GM12878 (cell line): ENCODE data around the gene COPS7A. TPM values are rescaled to one million over a fixed set of nuclear protein-coding genes. Genes with fewer than 3 reads are reported as not detected.

ENCODE experiments used
- ATAC-seq: fragments of 200-7000 bp; cut with Tn5 transposase; 3 replicates; pipeline ENCODE4 v1.9.1; 2020; ENCODE audit warnings: mild to moderate bottlenecking, moderate library complexity
- BruUV-seq: library from RNA; stranded (reverse); fragments of 400-500 nt; replicated peaks from 2 replicates; lab custom pipeline; 2021; lab: Mats Ljungman, UMichigan
- CTCF ChIA-PET: fragments of 300-600 bp; sonication (Branson Sonifier 250); formaldehyde crosslinking; extraction: SDS; loops from one replicate; lab custom pipeline; 2021; ENCODE audit warnings: inconsistent platforms; lab: Yijun Ruan, JAX
- POLR2A ChIA-PET: fragments of 350-600 bp; formaldehyde crosslinking; extraction: SDS; loops from one replicate; lab custom pipeline; 2021; ENCODE audit warnings: inconsistent platforms; lab: Charles Lee
- RAD21 ChIA-PET: fragments of 300-600 bp; sonication (Branson Sonifier 250); formaldehyde crosslinking; loops from one replicate; lab custom pipeline; 2023; ENCODE audit warnings: antibody characterized with exemption; ENCODE audit not compliant: unreplicated experiment; lab: Charles Lee
- SMC1A ChIA-PET: fragments of 300-600 bp; sonication (Branson Sonifier 250); formaldehyde crosslinking; loops from one replicate; lab custom pipeline; 2023; ENCODE audit not compliant: unreplicated experiment, uncharacterized antibody; lab: Charles Lee
- DNase-seq: peaks from one replicate; pipeline ENCODE4 v3.0.0-alpha.2; 2011; ENCODE audit warnings: low read depth, low spot score
- FAIRE-seq: peaks from 3 replicates; lab custom pipeline; 2011; peaks lifted over from hg19 to GRCh38; lab: Jason Lieb, UNC
- H2AFZ ChIP-seq: 2 replicates; pipeline ENCODE4 v1.6.0; 2011; ENCODE audit warnings: low read depth, low read length, control low read depth; ENCODE audit not compliant: control insufficient read depth
- H3K27ac ChIP-seq: 2 replicates; pipeline ENCODE4 v1.5.1; 2011; ENCODE audit warnings: control low read depth; ENCODE audit not compliant: control insufficient read depth, insufficient read depth
- H3K27me3 ChIP-seq, 2 experiments: replicated peaks in 1 of 2; 2 replicates each; pipeline versions ENCODE4 v1.6.0 to v1.6.1; 2011; ENCODE audit warnings: low read length in 1 of 2; ENCODE audit not compliant: control insufficient read depth in 2 of 2, insufficient read depth in 2 of 2
- H3K36me3 ChIP-seq, 2 experiments: 2 replicates each; pipeline ENCODE4 v1.5.1; 2011; ENCODE audit warnings: low read length in 1 of 2; ENCODE audit not compliant: control insufficient read depth in 2 of 2, insufficient read depth in 2 of 2
- H3K4me1 ChIP-seq: 2 replicates; pipeline ENCODE4 v1.6.1; 2011; ENCODE audit warnings: mild to moderate bottlenecking, low read length, moderate library complexity, mixed read lengths; ENCODE audit not compliant: control insufficient read depth, insufficient read depth
- H3K4me2 ChIP-seq: 2 replicates; pipeline ENCODE4 v1.6.0; 2011; ENCODE audit warnings: control low read depth; ENCODE audit not compliant: control insufficient read depth, insufficient read depth
- H3K4me3 ChIP-seq: fragments of 200-600 bp; sonication (generic); 2 replicates; pipeline ENCODE4 v1.5.1; 2016
- H3K79me2 ChIP-seq: 2 replicates; pipeline ENCODE4 v1.6.0; 2011; ENCODE audit warnings: low read length; ENCODE audit not compliant: control insufficient read depth, insufficient read depth
- H3K9ac ChIP-seq: 2 replicates; pipeline ENCODE4 v1.8.0; 2011; ENCODE audit warnings: low read length, control low read depth, mixed read lengths; ENCODE audit not compliant: control insufficient read depth, insufficient read depth
- H3K9me3 ChIP-seq: replicated peaks from 3 replicates; pipeline ENCODE4 v1.5.1; 2011; ENCODE audit warnings: mild to moderate bottlenecking, low read length; ENCODE audit not compliant: control insufficient read depth, insufficient read depth
- H4K20me1 ChIP-seq: 2 replicates; pipeline ENCODE4 v1.6.0; 2011; ENCODE audit not compliant: control insufficient read depth, insufficient read depth
- BRCA1 ChIP-seq: IDR thresholded peaks from 2 replicates; pipeline ENCODE4 v1.6.1; 2011; ENCODE audit warnings: low read depth, low read length, improper control_type of control experiment
- CHD2 ChIP-seq: IDR thresholded peaks from 2 replicates; pipeline ENCODE4 v1.6.1; 2011; ENCODE audit warnings: low read depth, low read length, improper control_type of control experiment, borderline replicate concordance
- JUNB ChIP-seq: IDR thresholded peaks from 2 replicates; pipeline ENCODE4 v1.6.1; 2016; ENCODE audit warnings: antibody characterized with exemption, mild to moderate bottlenecking
- LARP7 ChIP-seq: fragments of 450-650 bp; IDR thresholded peaks from 2 replicates; pipeline ENCODE4 v1.6.1; 2017; ENCODE audit warnings: mild to moderate bottlenecking
- NR2C2 ChIP-seq: IDR thresholded peaks from 2 replicates; pipeline ENCODE4 v1.6.1; 2011; ENCODE audit warnings: borderline replicate concordance, low read depth; ENCODE audit not compliant: control insufficient read depth, insufficient read length
- PAX5 ChIP-seq: IDR thresholded peaks from 2 replicates; pipeline ENCODE4 v1.6.1; 2011; ENCODE audit warnings: low read depth, low read length, borderline replicate concordance
- RELA ChIP-seq: fragments of 450-650 bp; IDR thresholded peaks from 2 replicates; pipeline ENCODE4 v1.8.0; 2014; ENCODE audit warnings: borderline replicate concordance; ENCODE audit not compliant: partially characterized antibody
- SMC3 ChIP-seq: IDR thresholded peaks from 2 replicates; pipeline ENCODE4 v1.6.1; 2011; ENCODE audit warnings: low read length, improper control_type of control experiment, borderline replicate concordance
- TARDBP ChIP-seq: IDR thresholded peaks from 2 replicates; pipeline ENCODE4 v1.6.1; 2016; ENCODE audit warnings: borderline replicate concordance
- TCF12 ChIP-seq: IDR thresholded peaks from 2 replicates; pipeline ENCODE4 v1.6.1; 2011; ENCODE audit warnings: low read depth, mild to moderate bottlenecking, low read length
- ZZZ3 ChIP-seq: IDR thresholded peaks from 2 replicates; pipeline ENCODE4 v1.6.1; 2011; ENCODE audit warnings: low read depth; ENCODE audit not compliant: control insufficient read depth, insufficient read length
- WGBS: methylation state at CpG from one replicate; pipeline ENCODE4 v1.1.6; 2016; ENCODE audit warnings: low lambda C conversion rate; ENCODE audit not compliant: insufficient replicate concordance, insufficient coverage; ENCODE audit errors: missing lambda C conversion rate; 5-methylcytosine and 5-hydroxymethylcytosine counted together
- in situ Hi-C: fragments of 300-500 bp; cut with MboI; formaldehyde crosslinking; loops from 9 replicates; pipeline ENCODE4 v1.14.3; 2018; ENCODE audit warnings: mixed read lengths
- intact Hi-C: fragments of 100-400 bp; cut with micrococcal nuclease; formaldehyde crosslinking; loops from one replicate; pipeline ENCODE4 v1.14.2; 2022; ENCODE audit not compliant: unreplicated experiment
- polyA plus RNA-seq, 11 experiments: library from polyadenylated mRNA; depleted of rRNA in 4 of 11; unstranded in 6 of 11; stranded (reverse) in 5 of 11; fragments of >200 nt; fragmentation: Nextera tagmentation in 4 of 11; fragmentation: Illumina TruSeq in 1 of 11; extraction: Ambion mirVana in 4 of 11; extraction: Trizol in 1 of 11; gene quantifications; 1 replicate in 1 of 11; 2 replicates in 10 of 11; pipeline versions ENCODE4 v1.2.1 to v1.2.3, GENCODE V29; 2011 to 2016; ENCODE audit warnings: inconsistent platforms in 2 of 11, missing spikeins in 2 of 11, low read depth in 1 of 11
- total RNA-seq, 4 experiments: library from RNA; depleted of rRNA in 3 of 4; stranded (reverse); fragments of >200 nt in 3 of 4; fragmentation: Illumina TruSeq in 1 of 4; extraction: Trizol in 1 of 4; gene quantifications; 2 replicates each; pipeline versions ENCODE4 v1.2.1 to v1.2.3, GENCODE V29; 2013 to 2021
- TF ChIP-seq, protein P1 (sequence below): fragments of 450-650 bp; conservative IDR thresholded peaks from 2 replicates; pipeline ENCODE4 v1.6.1; 2017; ENCODE audit warnings: mild to moderate bottlenecking, moderate library complexity

COPS7A gene
- total and polyA plus RNA-seq, 10 of the 15 experiments (the other 5 are each of a cell fraction or from before 2014, with no cell fraction given), result 25.7 to 74.0 (median 51.9) TPM

DNA sequence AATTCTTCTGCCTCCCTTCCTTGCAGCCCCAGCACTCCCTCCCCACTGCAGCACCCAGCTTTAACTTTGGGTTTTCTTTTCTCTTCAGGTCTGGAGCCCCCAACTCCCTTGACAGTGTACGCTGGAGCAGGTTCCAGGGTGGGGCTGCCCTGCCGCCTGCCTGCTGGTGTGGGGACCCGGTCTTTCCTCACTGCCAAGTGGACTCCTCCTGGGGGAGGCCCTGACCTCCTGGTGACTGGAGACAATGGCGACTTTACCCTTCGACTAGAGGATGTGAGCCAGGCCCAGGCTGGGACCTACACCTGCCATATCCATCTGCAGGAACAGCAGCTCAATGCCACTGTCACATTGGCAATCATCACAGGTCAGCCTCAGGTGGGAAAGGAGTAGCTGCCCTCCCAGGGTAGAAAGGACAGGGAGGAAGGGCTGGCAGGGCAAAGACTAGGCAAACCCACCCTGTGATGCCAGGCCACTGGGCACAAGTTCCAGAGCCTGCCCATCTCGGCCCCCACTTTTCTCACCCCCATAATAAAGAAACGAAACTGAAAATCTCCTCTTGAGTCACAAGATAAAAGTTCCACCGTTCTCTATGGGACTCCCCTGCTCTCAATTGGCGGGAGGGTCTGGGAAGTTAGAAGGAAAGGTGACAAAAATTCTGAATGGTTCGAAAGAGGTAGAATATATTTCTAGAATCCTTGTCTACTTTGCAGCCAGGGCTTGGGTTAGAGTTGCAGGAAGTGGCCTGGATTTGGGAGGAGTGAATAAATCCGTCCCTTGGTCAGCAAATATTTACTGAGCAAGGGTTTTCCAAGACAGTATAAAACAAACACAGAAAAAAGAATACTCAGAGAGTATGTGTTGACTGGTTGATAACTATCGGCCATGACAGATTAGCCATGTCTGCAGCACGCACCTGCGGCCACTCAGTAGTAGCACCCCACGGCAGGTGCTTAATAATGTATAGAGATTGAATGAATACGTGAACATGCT is 51.6 kb downstream of the COPS7A start (continued):
- TF ChIP-seq, protein P1, sequence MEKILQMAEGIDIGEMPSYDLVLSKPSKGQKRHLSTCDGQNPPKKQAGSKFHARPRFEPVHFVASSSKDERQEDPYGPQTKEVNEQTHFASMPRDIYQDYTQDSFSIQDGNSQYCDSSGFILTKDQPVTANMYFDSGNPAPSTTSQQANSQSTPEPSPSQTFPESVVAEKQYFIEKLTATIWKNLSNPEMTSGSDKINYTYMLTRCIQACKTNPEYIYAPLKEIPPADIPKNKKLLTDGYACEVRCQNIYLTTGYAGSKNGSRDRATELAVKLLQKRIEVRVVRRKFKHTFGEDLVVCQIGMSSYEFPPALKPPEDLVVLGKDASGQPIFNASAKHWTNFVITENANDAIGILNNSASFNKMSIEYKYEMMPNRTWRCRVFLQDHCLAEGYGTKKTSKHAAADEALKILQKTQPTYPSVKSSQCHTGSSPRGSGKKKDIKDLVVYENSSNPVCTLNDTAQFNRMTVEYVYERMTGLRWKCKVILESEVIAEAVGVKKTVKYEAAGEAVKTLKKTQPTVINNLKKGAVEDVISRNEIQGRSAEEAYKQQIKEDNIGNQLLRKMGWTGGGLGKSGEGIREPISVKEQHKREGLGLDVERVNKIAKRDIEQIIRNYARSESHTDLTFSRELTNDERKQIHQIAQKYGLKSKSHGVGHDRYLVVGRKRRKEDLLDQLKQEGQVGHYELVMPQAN, result no peak
- TF ChIP-seq PAX5 (no peak), BRCA1 (no peak)

DNA sequence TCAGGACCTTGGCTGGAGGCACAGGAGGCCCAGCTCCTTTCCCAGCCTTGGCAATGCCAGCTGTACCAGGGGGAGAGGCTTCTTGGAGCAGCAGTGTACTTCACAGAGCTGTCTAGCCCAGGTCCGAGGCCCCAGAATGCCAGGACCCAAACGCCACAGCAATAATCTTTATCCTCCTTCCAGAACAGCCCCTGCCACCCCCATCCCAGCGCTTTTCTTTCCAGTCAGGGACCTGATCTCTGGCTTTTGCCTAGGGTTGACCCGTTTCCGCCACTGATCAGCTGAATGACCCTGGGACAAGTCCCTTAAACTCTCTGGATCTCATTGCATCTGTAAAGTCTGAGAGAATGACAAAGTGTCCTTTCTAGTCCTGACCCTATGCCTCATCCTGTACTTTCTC is 53.5 kb downstream of the COPS7A start:
- Histone ChIP-seq H3K36me3 (no peaks in the 10 kb centered on the region), H4K20me1 (no peaks in the 10 kb centered on the region), H3K9me3 (no peaks in the 10 kb centered on the region), H3K9ac (no peak overlapping the region), H3K4me2 (no peak overlapping the region), H3K4me3 (no peak overlapping the region), H2AFZ (no peak overlapping the region), H3K27ac (no peak overlapping the region), H3K79me2 (no peaks in the 10 kb centered on the region; the same call in 1 of the 2 replicates), H3K4me1 (peaks cover 39% of the 10 kb centered on the region), H3K27me3 (no peaks in the 10 kb centered on the region)
- no peak for DNase-seq
- no peak for ATAC-seq
- no peak for FAIRE-seq
- TF ChIP-seq TCF12 (no peak), LARP7 (no peak), SMC3 (no peak), CHD2 (no peak), ZZZ3 (no peak), RELA (no peak), JUNB (no peak), NR2C2 (no peak), TARDBP (no peak)
- ChIA-PET RAD21 (interaction anchor here (0.7 to 5.7 kb wide), 4 partner anchors 10 to 88 kb away, joined by 3 to 68 read pairs (median 3); partner anchors contain the start of genes MLF2, PTMS and ZNF384), POLR2A (interaction anchor here (0.6 to 2.5 kb wide), 8 partner anchors 12 to 1054 kb away, joined by 3 to 9 read pairs (median 6); partner anchors contain the start of genes MLF2, PTMS and USP5), CTCF (interaction anchor here (0.8 to 12.7 kb wide), 5 partner anchors 11 to 95 kb away, joined by 3 to 221 read pairs (median 13); partner anchors contain the start of genes MLF2 and PTMS), SMC1A (interaction anchor here (0.9 to 6.6 kb wide), 7 partner anchors 10 to 90 kb away, joined by 3 to 84 read pairs (median 4); partner anchors contain the start of genes COPS7A, MLF2 and PTMS)
- intact Hi-C loops (loop anchor here (5.0 kb wide), 2 partner anchors 40 to 225 kb away; no protein-coding TSS in a partner anchor), in situ Hi-C loops (no loop called here)
- WGBS, result 78% methylated on average over 5 of the region's 5 CpGs
- BruUV-seq, result no TSS peak
